GM19438 (cell line): ENCODE measurements around the gene POU6F2.

ENCODE experiments used
- ATAC-seq: cut with Tn5 transposase; IDR thresholded peaks from one replicate; pipeline ENCODE4 v1.9.1; 2021; ENCODE audit warnings: low read depth; ENCODE audit not compliant: unreplicated experiment

Gene POU6F2

DNA sequence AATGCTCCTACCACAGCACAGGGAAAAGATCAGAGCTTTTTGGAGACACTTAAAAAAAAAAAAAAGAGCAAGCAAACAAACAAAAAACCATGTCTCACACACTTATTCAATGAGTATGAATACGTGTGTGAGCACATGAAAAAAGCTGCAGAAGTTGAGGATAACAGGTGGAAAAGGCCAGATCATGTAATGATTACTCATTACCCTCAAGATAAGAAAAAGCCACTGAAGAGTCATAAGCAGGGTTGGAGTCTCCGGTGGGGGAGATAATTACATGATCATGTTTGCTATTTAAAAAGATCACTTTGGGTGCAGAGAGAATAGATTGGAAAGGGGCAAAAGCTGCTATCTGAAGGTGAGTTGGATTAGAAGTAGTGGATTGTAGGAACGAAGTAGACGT lies 77.0 kb downstream of the POU6F2 start:
- no peak for ATAC-seq

DNA sequence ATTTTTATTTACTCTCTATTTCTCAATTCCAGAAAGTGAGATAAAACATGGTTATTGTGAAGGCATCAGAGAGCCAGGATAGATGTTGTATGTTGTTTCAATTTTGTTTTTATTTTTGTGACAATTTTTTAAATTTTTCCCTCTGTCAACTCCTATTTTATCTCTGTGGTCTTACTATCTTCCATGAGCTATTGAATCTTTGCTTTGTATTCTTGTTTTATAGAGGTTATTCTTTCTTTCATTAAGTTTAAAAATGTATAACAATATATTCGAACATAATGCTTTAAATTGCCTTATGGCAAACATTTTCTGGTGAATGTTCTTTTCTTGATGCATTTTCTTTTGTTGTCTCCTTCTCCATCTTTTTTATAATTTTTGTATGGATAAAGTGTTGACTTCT lies 78.4 kb downstream of the POU6F2 start:
- ATAC-seq = no peak

DNA sequence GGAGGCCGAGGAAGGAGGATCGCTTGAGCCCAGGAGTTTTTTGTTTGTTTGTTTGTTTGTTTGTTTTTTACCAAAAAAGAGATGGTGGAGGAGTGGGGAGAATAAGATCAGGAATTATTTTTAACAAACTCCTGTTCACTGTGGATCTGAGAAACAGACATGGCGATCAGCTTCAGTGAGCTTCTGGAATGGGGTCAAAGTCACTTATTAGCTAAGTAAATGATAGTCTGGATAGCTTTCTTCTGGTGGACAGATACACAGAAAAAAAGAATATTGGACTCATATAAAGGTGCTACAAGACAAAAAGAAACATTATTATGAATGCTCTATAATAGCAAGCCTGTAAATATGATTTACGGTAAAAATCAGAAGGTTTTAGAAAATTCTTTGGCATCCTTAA lies 85.1 kb downstream of the POU6F2 start:
- ATAC-seq = no peak

DNA sequence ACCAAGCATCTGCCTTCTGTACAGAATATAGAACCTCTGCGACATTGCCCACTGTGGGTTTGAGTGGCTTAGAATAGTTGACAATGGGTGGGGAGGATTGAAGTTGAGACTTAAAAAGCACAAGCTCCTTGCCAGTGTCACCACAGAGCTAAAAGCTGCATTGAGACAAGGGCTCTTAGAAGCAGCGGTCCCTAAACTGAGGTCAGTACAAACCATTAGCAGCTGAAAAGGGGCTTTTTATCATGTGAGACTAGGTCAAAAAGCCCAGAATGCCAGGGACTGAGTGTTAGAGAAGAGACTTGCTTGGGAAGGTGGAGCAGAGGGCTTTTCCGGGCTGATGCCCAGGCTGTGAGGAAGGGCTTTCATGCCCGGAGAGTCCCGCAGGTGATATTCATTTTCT lies 91.3 kb downstream of the POU6F2 start:
- ATAC-seq = no peak

DNA sequence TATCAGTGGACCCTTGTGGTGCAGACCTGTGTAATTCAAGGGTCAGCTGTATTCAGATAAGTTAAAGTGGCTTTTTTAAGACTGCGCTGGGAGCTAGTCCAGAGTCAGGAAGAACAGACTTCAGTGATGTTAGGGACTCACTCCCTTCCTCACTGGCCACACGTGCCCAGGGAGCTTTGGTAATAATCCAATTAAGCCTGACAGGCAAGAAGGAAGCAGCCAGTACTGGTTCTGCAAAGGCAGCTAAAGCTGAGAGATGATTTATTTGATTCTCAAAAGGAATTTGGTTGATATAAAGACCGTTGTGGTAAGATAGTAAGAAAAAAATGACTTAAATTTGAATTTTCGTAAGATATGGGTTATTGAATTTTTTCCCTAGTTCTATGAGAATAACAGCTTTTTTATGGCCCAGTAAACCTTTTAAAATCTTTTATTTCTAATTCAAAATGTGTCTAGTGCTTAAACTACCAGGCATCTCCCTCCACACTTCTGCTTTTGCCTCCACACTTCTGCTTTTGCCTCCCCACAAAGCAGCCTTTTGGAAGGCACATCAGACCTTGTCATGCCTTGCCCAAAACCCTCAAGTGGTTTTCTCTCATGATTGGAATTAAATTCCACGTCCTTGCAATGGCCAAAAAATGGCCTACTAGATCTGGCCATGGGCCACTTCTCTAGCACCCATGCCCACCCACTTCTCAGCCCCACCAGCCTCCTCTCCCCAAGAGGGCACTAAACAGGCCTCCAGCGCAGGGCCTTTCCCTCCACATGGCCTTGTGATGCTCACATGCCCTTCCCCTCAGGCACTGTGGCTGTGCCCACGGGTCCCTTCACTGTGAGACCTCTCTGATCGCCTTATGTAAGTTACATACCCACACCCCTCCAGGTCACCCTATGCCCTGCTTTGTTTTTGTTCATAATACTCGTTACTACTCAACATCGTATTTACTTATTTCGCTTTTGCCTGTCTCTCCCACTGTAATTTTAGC lies 92.5 kb downstream of the POU6F2 start:
- ATAC-seq = no peak

DNA sequence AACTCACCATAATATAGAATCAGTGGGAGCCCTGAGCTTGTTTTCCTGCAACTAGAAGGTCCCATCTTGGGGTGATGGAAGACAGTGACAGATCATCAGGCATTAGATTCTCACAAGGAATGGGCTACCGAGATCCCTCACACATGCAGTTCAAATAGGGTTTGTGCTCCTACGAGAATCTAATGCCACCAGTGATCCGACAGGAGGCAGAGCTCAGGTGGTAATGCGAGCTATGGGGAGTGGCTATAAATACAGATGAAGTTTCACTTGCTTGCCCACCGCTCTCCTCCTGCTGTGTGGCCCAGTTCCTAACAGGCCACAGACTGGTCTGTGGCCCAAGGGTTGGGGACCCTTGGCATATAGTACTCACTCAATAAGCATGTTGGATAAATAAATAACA lies 93.4 kb downstream of the POU6F2 start:
- no peak for ATAC-seq

DNA sequence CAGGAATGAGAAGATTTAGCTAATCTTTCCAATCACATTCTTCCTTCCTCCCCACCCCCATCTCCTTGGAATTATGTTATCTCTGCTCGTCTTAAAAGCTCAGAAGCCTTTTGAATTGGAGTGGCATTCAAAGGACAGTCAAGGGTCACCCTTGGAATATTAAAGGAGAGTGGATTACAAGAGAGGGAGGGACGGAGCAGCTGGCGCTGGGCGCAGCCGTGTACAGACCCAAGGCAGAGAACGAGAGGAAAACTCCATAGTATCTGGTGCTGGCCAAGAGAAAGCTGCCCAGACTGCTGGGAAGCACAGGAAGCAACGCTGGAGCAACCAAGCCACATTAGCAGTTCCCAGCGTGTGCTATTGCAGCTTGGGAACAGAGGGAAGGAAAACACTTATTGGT lies 95.7 kb downstream of the POU6F2 start:
- ATAC-seq = no peak

GRCh38 chr7:39075210-39075609 lies 97.5 kb downstream of the POU6F2 start:
- no peak for ATAC-seq

DNA sequence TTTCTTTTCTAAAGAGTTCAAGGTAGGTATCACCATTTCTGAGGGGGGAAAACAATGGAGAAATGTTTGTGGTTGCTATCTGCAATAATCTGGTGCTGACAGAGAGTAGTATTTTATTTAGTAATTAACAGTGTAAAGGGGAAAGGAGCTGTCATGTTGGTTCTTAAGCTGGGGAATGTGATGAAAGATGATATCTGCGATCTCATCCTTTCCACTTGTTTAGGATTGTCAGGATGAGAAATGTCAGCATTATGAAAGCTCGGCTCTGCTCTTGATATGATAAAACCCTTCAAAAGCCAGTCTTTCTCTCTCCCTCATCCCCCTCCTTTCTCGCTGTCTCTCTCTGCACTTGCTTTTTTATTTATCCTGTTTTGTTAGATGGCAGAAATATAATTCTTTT lies 106.1 kb downstream of the POU6F2 start:
- no peak for ATAC-seq

GRCh38 chr7:39084349-39084748 lies 106.6 kb downstream of the POU6F2 start:
- ATAC-seq = no peak

DNA sequence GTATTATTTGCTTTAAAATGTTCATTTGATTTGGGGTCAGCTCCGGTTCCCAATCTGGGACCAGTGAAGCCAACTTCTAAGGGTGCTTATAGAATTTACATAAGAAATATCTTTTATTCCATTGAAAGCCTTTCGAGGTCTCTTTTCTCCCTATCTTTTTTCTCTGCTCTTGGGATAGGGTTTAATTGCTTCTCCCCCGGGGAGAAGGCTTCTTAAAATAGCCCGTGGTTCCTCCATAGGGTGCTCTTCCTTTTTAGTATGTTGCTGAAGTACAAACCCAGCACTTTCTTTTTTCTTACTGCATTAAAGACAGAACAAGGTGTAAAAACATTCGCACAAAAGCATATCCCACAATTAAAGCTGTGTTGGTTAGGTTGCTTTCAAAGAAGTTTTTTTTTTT lies 107.5 kb downstream of the POU6F2 start:
- ATAC-seq = no peak

- ATAC-seq = no peak
Measured at GRCh38 chr7:39085590-39086049, 107.9 kb downstream of the POU6F2 start.

GRCh38 chr7:39086638-39087360 lies 109.1 kb downstream of the POU6F2 start:
- ATAC-seq = no peak

DNA sequence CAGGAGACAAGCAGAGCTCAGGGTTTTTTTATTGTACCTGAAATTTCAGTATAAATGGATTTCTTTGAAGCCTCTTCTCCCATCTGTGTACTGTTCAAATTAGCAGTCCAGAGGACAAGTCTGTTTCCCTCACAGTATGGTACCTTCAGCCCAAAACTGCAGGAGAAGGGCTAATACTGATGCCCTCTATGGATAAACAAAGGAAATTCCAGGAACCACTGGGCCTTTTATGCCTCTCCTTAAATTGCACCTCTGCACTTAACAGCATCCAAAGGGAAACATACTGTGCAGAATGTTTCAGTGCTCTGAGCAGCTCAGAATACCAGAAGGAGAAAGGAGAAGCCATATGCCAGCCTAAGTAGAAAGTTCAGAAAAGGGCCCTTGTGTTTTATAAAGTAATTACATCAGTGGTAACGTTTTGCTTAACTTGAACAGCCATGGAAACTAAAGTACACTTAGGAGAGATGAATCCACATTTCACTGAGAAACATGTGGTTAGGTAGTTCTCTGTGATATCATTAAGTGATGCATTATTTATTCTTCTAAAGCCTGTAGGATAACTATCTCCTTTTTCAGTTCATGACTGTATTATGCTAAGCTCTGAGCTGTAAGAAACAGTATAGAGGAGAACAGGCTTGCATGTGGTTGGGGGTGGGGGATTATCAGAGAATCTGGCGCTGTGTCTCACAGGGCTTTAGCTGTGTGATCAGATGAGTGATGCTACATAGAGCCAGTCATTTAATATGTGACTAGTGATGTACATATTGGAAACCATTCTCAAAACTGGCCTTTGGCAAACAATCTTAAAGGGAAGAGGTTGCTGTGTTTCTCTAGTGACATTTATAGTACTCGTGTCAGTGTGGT lies 111.3 kb downstream of the POU6F2 start:
- no peak for ATAC-seq

DNA sequence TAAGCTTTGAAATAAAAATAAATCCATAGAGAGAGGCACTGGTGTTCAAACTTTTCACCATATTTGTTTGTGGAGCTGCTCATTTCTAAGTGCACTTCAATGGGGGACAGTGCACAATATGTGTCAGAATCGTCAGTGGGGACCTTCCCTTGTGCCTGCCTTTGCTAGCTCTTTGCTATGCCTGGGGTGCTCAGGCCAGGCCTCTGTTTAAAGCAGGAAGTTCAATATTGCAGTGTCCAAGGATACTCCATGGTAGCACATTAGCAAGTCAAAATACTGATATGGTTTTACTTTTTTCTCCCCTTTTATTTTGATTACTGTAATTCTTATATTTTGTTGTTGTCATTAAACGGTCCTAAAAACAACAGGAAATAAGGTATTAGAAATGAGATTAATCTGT lies 113.4 kb downstream of the POU6F2 start:
- ATAC-seq = no peak

- no peak for ATAC-seq
Measured at GRCh38 chr7:39091774-39092173, 114.1 kb downstream of the POU6F2 start.

DNA sequence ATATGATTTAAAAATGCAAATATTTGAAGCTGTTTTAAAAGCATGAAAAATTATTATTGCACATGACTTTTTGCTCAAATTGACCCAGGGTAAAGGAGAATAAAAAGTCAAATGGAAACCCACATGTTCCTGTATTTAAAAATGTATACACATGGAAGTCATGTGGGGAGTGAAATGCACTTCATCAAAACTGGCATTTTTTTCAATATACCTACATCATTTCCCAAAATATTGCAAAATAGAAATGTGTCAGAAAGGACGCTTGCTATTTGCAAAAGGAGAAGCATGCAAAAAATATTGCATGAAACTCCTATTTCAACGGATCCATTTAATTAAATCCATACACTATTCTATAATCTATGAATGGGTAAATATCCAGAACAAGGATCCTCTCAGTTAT lies 117.0 kb downstream of the POU6F2 start:
- ATAC-seq = no peak

DNA sequence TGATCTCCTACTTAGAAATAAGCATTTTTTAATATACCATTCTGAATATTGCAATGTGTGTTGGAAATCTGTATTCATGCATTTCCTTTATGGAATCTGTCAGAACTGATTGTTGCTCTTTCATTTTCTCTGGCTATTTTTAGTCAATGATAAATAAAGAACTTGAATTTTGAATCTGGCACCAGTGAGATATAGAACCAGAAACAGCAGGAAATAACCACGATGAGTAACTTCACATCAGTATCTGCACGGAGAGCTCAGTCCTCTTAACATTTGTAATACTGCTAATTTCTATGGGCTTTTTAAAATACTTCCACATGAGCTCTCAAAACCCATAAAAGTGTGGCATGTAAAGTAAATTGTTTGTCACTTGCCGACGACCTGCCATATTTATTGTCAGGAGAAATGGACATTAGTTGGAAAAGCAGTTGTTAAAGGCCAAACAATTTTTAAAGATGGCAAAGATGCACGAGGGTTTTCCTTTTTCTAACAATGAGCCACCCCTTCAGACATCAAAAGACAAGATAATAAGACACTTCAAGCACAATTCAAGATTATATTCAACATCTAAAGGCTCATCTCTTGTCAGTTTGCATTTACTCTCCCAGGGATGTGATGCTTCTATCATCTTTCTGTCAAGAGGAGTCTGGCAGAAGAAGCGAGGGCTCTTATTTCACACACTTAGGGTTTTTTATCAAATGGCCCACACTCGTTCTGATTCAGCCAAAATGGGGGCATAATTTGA lies 118.3 kb downstream of the POU6F2 start:
- ATAC-seq = no peak

DNA sequence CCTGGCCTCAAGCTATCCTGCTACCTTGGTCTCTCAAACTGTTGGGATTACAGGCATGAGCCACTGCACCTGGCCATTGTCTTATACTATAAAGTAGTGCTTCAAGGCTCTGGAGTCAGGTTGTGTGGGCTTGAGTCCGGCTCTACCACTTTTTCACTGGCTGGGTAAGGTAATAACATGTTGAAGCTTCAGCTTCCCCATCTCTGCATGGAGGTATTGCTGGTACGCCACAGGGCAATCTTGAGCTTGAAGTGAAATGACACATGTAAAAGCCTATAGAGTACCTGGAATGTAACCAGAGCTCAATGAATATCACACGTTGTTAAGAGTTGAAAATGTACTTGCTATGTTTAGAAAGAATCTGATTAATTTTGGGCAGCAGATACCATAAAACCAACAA lies 120.8 kb downstream of the POU6F2 start:
- no peak for ATAC-seq

GRCh38 chr7:39099146-39099545 lies 121.4 kb downstream of the POU6F2 start:
- no peak for ATAC-seq
